HepG2 (cell line): ENCODE measurements around the gene SH2D3A. TPM values are rescaled to one million over a fixed set of nuclear protein-coding genes. Genes with fewer than 3 reads are reported as not detected.

Source experiments
- ATF6 ChIP-seq: sonication (generic); formaldehyde crosslinking; conservative IDR thresholded peaks from 2 replicates; pipeline ENCODE4 v1.4.0; 2020; ENCODE audit warnings: missing genetic modification reagents
- MAFF ChIP-seq: IDR thresholded peaks from 2 replicates; pipeline ENCODE4 v1.6.1; 2011; ENCODE audit warnings: low read depth, low read length, improper control_type of control experiment
- NFYB ChIP-seq: sonication (generic); formaldehyde crosslinking; IDR thresholded peaks from 2 replicates; pipeline ENCODE4 v1.4.0; 2020; ENCODE audit warnings: missing genetic modification reagents
- RBM39 ChIP-seq: fragments of 200-400 bp; formaldehyde crosslinking; IDR thresholded peaks from one replicate; pipeline ENCODE4 v1.6.1; 2018; ENCODE audit warnings: antibody characterized with exemption, mild to moderate bottlenecking, low read depth, low read length; ENCODE audit not compliant: poor library complexity, severe bottlenecking
- REPIN1 ChIP-seq: sonication (generic); formaldehyde crosslinking; IDR thresholded peaks from 2 replicates; pipeline ENCODE4 v1.8.0; 2022; ENCODE audit warnings: missing genetic modification reagents, low read depth, mild to moderate bottlenecking, borderline replicate concordance
- REXO4 ChIP-seq: sonication (generic); formaldehyde crosslinking; IDR thresholded peaks from 2 replicates; pipeline ENCODE4 v1.8.0; 2022; ENCODE audit warnings: missing genetic modification reagents, mild to moderate bottlenecking, borderline replicate concordance
- RORA ChIP-seq: sonication (generic); formaldehyde crosslinking; IDR thresholded peaks from 2 replicates; pipeline ENCODE4 v1.5.0; 2020; ENCODE audit warnings: mild to moderate bottlenecking, missing genetic modification reagents, moderate library complexity
- SRSF9 ChIP-seq: fragments of 200-400 bp; formaldehyde crosslinking; IDR thresholded peaks from 2 replicates; pipeline ENCODE4 v1.6.1; 2018; ENCODE audit warnings: borderline replicate concordance, mild to moderate bottlenecking, low read depth, low read length; ENCODE audit not compliant: insufficient read depth, poor library complexity, severe bottlenecking
- YEATS4 ChIP-seq: sonication (generic); formaldehyde crosslinking; IDR thresholded peaks from 2 replicates; pipeline ENCODE4 v1.4.0; 2020; ENCODE audit warnings: missing genetic modification reagents, borderline replicate concordance
- ZIK1 ChIP-seq: sonication (generic); formaldehyde crosslinking; IDR thresholded peaks from 2 replicates; pipeline ENCODE4 v1.5.0; 2020; ENCODE audit warnings: mild to moderate bottlenecking, low read depth, missing genetic modification reagents, borderline replicate concordance
- ZNF282 ChIP-seq: fragments of 450-650 bp; IDR thresholded peaks from 2 replicates; pipeline ENCODE4 v1.6.1; 2018; ENCODE audit not compliant: partially characterized antibody
- ZNF33A ChIP-seq: sonication (generic); formaldehyde crosslinking; IDR thresholded peaks from 2 replicates; pipeline ENCODE4 v1.5.1; 2020; ENCODE audit warnings: missing genetic modification reagents, mild to moderate bottlenecking, moderate library complexity, borderline replicate concordance
- ZNF414 ChIP-seq: sonication (generic); formaldehyde crosslinking; IDR thresholded peaks from 2 replicates; pipeline ENCODE4 v1.5.0; 2020; ENCODE audit warnings: missing genetic modification reagents
- ZNF430 ChIP-seq: sonication (generic); formaldehyde crosslinking; IDR thresholded peaks from 2 replicates; pipeline ENCODE4 v1.9.0; 2021; ENCODE audit warnings: mild to moderate bottlenecking, missing genetic modification reagents
- ZNF530 ChIP-seq: sonication (generic); formaldehyde crosslinking; IDR thresholded peaks from 2 replicates; pipeline ENCODE4 v1.5.0; 2020; ENCODE audit warnings: low read depth, mild to moderate bottlenecking, missing genetic modification reagents
- ZNF564 ChIP-seq: sonication (generic); formaldehyde crosslinking; IDR thresholded peaks from 2 replicates; pipeline ENCODE4 v1.8.1; 2023; ENCODE audit warnings: mild to moderate bottlenecking, missing genetic modification reagents
- ZNF691 ChIP-seq: sonication (generic); formaldehyde crosslinking; IDR thresholded peaks from 2 replicates; pipeline ENCODE4 v1.4.0; 2020; ENCODE audit warnings: missing genetic modification reagents, low read depth, mild to moderate bottlenecking, borderline replicate concordance
- ZNF784 ChIP-seq: sonication (generic); formaldehyde crosslinking; IDR thresholded peaks from 2 replicates; pipeline ENCODE4 v1.5.1; 2020; ENCODE audit warnings: missing genetic modification reagents, mild to moderate bottlenecking, borderline replicate concordance
- ZNF816 ChIP-seq: sonication (generic); formaldehyde crosslinking; IDR thresholded peaks from 2 replicates; pipeline ENCODE4 v1.8.0; 2022; ENCODE audit warnings: missing genetic modification reagents, mild to moderate bottlenecking, borderline replicate concordance
- polyA plus RNA-seq, 8 experiments: library from polyadenylated mRNA; depleted of rRNA in 3 of 8; stranded (reverse) in 7 of 8; unstranded in 1 of 8; fragments of >200 nt; fragmentation: Illumina TruSeq in 4 of 8; extraction: Trizol in 4 of 8; gene quantifications; 2 replicates each; pipeline versions ENCODE4 v1.2.1 to v1.2.3, GENCODE V29; 2011 to 2016; ENCODE audit warnings: low read depth in 4 of 8, missing spikeins in 1 of 8, mixed read lengths in 1 of 8; ENCODE audit not compliant: insufficient read depth in 1 of 8
- total RNA-seq, 5 experiments: library from RNA; depleted of rRNA; stranded (reverse); fragments of >200 nt; fragmentation: Illumina TruSeq; extraction: Trizol; gene quantifications; 2 replicates each; pipeline ENCODE4 v1.2.3, GENCODE V29; 2016; ENCODE audit warnings: low read depth in 1 of 5
- TF ChIP-seq, protein P1 (sequence below): sonication (generic); formaldehyde crosslinking; IDR thresholded peaks from 2 replicates; pipeline ENCODE4 v1.4.0; 2020; ENCODE audit warnings: missing genetic modification reagents, borderline replicate concordance
- TF ChIP-seq, protein P2 (sequence below): sonication (generic); formaldehyde crosslinking; IDR thresholded peaks from 2 replicates; pipeline ENCODE4 v1.5.0; 2020; ENCODE audit warnings: mild to moderate bottlenecking, low read depth, missing genetic modification reagents, borderline replicate concordance

Gene SH2D3A
- total and polyA plus RNA-seq, 2 of the 13 experiments (the other 11 are each of a cell fraction or from before 2014, with no cell fraction given), result 1.0 to 2.2 TPM

DNA sequence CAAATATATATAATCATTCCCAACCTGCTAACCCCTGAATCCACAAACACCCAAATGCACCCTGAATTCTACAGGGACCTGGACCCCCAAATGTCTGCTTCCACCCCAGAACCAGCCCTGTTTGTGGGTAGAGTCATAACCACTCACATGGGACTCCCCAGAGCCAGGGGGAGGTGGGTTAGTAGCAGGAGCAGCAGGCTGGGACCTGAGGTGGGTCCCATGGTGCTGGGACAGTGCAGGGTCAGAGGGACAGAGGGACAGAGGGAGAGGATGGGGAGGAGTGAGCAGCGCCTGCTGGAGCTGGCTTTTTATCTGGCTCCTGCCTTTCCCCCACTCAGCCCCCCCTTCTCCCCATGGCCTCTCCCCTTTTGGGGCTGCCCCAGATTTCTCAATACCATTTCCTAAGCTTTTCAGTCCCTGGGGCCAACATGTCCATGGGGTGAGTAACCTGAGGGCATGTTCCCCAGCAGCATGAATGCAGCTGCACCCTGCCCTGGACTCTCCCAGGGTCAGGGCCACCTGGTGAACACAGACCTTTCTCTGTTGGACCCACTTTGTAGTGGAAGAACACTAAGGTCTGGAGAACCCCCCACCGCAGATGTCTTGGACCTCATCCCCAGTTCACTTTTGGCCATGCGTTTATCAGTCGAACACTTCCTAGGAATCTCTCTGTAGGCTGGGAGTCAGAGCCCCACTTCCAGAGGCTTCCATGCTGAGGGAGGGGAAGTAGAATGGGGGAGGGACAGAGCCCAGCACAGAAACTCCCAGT lies 46.7 kb downstream of the SH2D3A start, which contains the start of gene C3 (continued):
- TF ChIP-seq YEATS4 (peak; percentile 70), REPIN1 (CRISPR knock-in tag) (peak; percentile 88), SRSF9 (no peak), ZNF691 (CRISPR knock-in tag) (peak; percentile 78), ZNF33A (peak; percentile 77; the same call in 1 of the 2 replicates), REXO4 (CRISPR knock-in tag) (no peak), ZNF282 (no peak), ZNF564 (no peak), NFYB (CRISPR knock-in tag) (no peak), MAFF (no peak), RORA (CRISPR knock-in tag) (no peak), RBM39 (peak; percentile 93), ZIK1 (CRISPR knock-in tag) (no peak; the same call in 1 of the 2 replicates), ZNF784 (0 out of 2 replicates have a peak, but pooled peaks have one; percentile 40), ZNF414 (CRISPR knock-in tag) (no peak), ATF6 (CRISPR knock-in tag) (peak; percentile 63; the same call in 1 of the 2 replicates), ZNF816 (CRISPR knock-in tag) (peak; percentile 59), ZNF530 (CRISPR knock-in tag) (no peak), ZNF430 (CRISPR knock-in tag) (peak; percentile 97)
- TF ChIP-seq, protein P1, sequence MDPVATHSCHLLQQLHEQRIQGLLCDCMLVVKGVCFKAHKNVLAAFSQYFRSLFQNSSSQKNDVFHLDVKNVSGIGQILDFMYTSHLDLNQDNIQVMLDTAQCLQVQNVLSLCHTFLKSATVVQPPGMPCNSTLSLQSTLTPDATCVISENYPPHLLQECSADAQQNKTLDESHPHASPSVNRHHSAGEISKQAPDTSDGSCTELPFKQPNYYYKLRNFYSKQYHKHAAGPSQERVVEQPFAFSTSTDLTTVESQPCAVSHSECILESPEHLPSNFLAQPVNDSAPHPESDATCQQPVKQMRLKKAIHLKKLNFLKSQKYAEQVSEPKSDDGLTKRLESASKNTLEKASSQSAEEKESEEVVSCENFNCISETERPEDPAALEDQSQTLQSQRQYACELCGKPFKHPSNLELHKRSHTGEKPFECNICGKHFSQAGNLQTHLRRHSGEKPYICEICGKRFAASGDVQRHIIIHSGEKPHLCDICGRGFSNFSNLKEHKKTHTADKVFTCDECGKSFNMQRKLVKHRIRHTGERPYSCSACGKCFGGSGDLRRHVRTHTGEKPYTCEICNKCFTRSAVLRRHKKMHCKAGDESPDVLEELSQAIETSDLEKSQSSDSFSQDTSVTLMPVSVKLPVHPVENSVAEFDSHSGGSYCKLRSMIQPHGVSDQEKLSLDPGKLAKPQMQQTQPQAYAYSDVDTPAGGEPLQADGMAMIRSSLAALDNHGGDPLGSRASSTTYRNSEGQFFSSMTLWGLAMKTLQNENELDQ, result no peak
- TF ChIP-seq, protein P2, sequence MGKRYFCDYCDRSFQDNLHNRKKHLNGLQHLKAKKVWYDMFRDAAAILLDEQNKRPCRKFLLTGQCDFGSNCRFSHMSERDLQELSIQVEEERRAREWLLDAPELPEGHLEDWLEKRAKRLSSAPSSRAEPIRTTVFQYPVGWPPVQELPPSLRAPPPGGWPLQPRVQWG, result no peak
